H1 (cell line): Measurements from ENCODE around the gene HSF2. TPM values are rescaled to one million over a fixed set of nuclear protein-coding genes. Genes with fewer than 3 reads are reported as not detected.

Source experiments
- CTCF ChIA-PET: fragments of 300-600 bp; sonication (Branson Sonifier 250); formaldehyde crosslinking; loops from one replicate; lab custom pipeline; 2021; ENCODE audit not compliant: partially characterized antibody; lab: Charles Lee
- POLR2A ChIA-PET: fragments of 300-600 bp; sonication (Branson Sonifier 250); formaldehyde crosslinking; loops from one replicate; lab custom pipeline; 2021; ENCODE audit warnings: inconsistent platforms; ENCODE audit not compliant: partially characterized antibody; lab: Charles Lee
- DNase-seq, 2 experiments: peaks; one replicate each; pipeline versions ENCODE4 v3.0.0 to v3.0.0-alpha.2; 2010 to 2022; ENCODE audit warnings: low spot score in 2 of 2, low read depth in 1 of 2, mixed read lengths in 1 of 2
- FAIRE-seq: peaks from 2 replicates; lab custom pipeline; 2011; peaks lifted over from hg19 to GRCh38; lab: Jason Lieb, UNC
- H2AFZ ChIP-seq: 2 replicates; pipeline ENCODE4 v1.8.1; 2012; ENCODE audit warnings: low read length, inconsistent platforms
- H2AK5ac ChIP-seq: 2 replicates; pipeline ENCODE4 v1.6.1; 2013; ENCODE audit warnings: low read depth, low read length
- H2BK120ac ChIP-seq: replicated peaks from 2 replicates; pipeline ENCODE3; 2013; ENCODE audit warnings: low read depth, low read length, inconsistent platforms
- H2BK12ac ChIP-seq: 2 replicates; pipeline ENCODE4 v1.6.1; 2013; ENCODE audit warnings: low read depth, low read length
- H2BK15ac ChIP-seq: 2 replicates; pipeline ENCODE4 v1.6.1; 2013; ENCODE audit warnings: low read length
- H2BK20ac ChIP-seq: 2 replicates; pipeline ENCODE4 v1.6.1; 2013; ENCODE audit warnings: low read length
- H2BK5ac ChIP-seq: 2 replicates; pipeline ENCODE4 v1.6.1; 2013; ENCODE audit warnings: low read depth, low read length
- H3K14ac ChIP-seq: 2 replicates; pipeline ENCODE4 v1.6.1; 2013; ENCODE audit warnings: inconsistent platforms; ENCODE audit not compliant: insufficient read length
- H3K18ac ChIP-seq: 2 replicates; pipeline ENCODE4 v1.6.1; 2013; ENCODE audit warnings: low read length; ENCODE audit errors: extremely low read depth
- H3K23ac ChIP-seq: 2 replicates; pipeline ENCODE4 v1.6.1; 2013; ENCODE audit warnings: inconsistent platforms; ENCODE audit not compliant: insufficient read length
- H3K23me2 ChIP-seq: 2 replicates; pipeline ENCODE4 v1.6.1; 2013; ENCODE audit warnings: low read depth, low read length
- H3K27ac ChIP-seq: 2 replicates; pipeline ENCODE4 v1.6.1; 2011; ENCODE audit warnings: low read depth, low read length, inconsistent platforms
- H3K27me3 ChIP-seq, 4 experiments: replicated peaks in 1 of 4; 1 replicate in 1 of 4; 2 replicates in 3 of 4; pipeline versions ENCODE4 v1.6.1 to v1.8.1; 2011 to 2013; ENCODE audit warnings: low read length in 3 of 4, mild to moderate bottlenecking in 3 of 4, inconsistent platforms in 2 of 4, mixed read lengths in 2 of 4, moderate library complexity in 1 of 4; ENCODE audit not compliant: control insufficient read depth in 3 of 4, insufficient read depth in 3 of 4; ENCODE audit errors: extremely low read depth in 1 of 4
- H3K36me3 ChIP-seq, 4 experiments: 2 replicates each; pipeline versions ENCODE4 v1.6.1 to v1.8.1; 2011 to 2013; ENCODE audit warnings: mild to moderate bottlenecking in 4 of 4, low read length in 3 of 4, moderate library complexity in 2 of 4, control low read depth in 1 of 4, inconsistent platforms in 1 of 4; ENCODE audit not compliant: insufficient read depth in 4 of 4, control insufficient read depth in 2 of 4
- H3K4ac ChIP-seq: replicated peaks from 2 replicates; pipeline ENCODE3; 2013; ENCODE audit warnings: low read length, low read depth, mixed read lengths, inconsistent platforms; ENCODE audit not compliant: insufficient read length
- H3K4me1 ChIP-seq, 4 experiments: replicated peaks in 1 of 4; 1 replicate in 1 of 4; 2 replicates in 3 of 4; pipeline versions ENCODE4 v1.6.1 to v1.8.1; 2011 to 2013; ENCODE audit warnings: low read length in 3 of 4, inconsistent platforms in 2 of 4, mixed read lengths in 1 of 4; ENCODE audit not compliant: insufficient read depth in 4 of 4, control insufficient read depth in 3 of 4
- H3K4me2 ChIP-seq, 2 experiments: 2 replicates each; pipeline versions ENCODE4 v1.6.1 to v1.8.1; 2011 to 2013; ENCODE audit warnings: low read depth in 2 of 2, low read length in 2 of 2, control low read depth in 1 of 2, inconsistent platforms in 1 of 2, mild to moderate bottlenecking in 1 of 2; ENCODE audit not compliant: insufficient read depth in 1 of 2
- H3K4me3 ChIP-seq, 4 experiments: fragments of 200-600, 300-600 bp in 1 of 4; sonication (generic), shearing (Covaris generic), sonication (Bioruptor Twin) in 1 of 4; 2 replicates each; pipeline versions ENCODE4 v1.5.1 to v1.8.1; 2011 to 2016; ENCODE audit warnings: low read length in 4 of 4, low read depth in 3 of 4, control low read depth in 2 of 4, inconsistent platforms in 2 of 4, mild to moderate bottlenecking in 2 of 4, mixed read lengths in 1 of 4, moderate library complexity in 1 of 4; ENCODE audit not compliant: insufficient read depth in 2 of 4; ENCODE audit errors: extremely low read depth in 1 of 4
- H3K56ac ChIP-seq: replicated peaks from 2 replicates; pipeline ENCODE3; 2013; ENCODE audit warnings: low read depth, mild to moderate bottlenecking, mixed read lengths, low read length, inconsistent platforms; ENCODE audit not compliant: insufficient read length
- H3K79me1 ChIP-seq: 2 replicates; pipeline ENCODE4 v1.6.1; 2013; ENCODE audit warnings: low read depth, low read length, control low read depth
- H3K79me2 ChIP-seq, 2 experiments: 2 replicates each; pipeline versions ENCODE4 v1.6.1 to v1.8.1; 2012 to 2013; ENCODE audit warnings: low read length in 2 of 2, mild to moderate bottlenecking in 2 of 2, inconsistent platforms in 1 of 2; ENCODE audit not compliant: insufficient read depth in 2 of 2, control insufficient read depth in 1 of 2
- H3K9ac ChIP-seq, 4 experiments: replicated peaks in 1 of 4; 1 replicate in 1 of 4; 2 replicates in 3 of 4; pipeline versions ENCODE4 v1.6.1 to v1.8.1; 2011 to 2013; ENCODE audit warnings: low read depth in 3 of 4, low read length in 3 of 4, control low read depth in 2 of 4, mild to moderate bottlenecking in 2 of 4, moderate library complexity in 2 of 4, inconsistent platforms in 1 of 4; ENCODE audit errors: extremely low read depth in 1 of 4
- H3K9me3 ChIP-seq, 2 experiments: 2 replicates each; pipeline versions ENCODE4 v1.6.1 to v1.8.1; 2012 to 2013; ENCODE audit warnings: mild to moderate bottlenecking in 2 of 2, moderate library complexity in 2 of 2, control low read depth in 1 of 2, inconsistent platforms in 1 of 2, low read depth in 1 of 2, low read length in 1 of 2, mixed read lengths in 1 of 2; ENCODE audit not compliant: insufficient read depth in 2 of 2
- H4K20me1 ChIP-seq, 2 experiments: replicated peaks in 1 of 2; 2 replicates each; pipeline versions ENCODE3 to v1.8.1; 2011 to 2013; ENCODE audit warnings: inconsistent platforms in 2 of 2, low read length in 2 of 2, mild to moderate bottlenecking in 1 of 2; ENCODE audit not compliant: insufficient read depth in 2 of 2, control insufficient read depth in 1 of 2
- H4K5ac ChIP-seq: 2 replicates; pipeline ENCODE4 v1.6.1; 2013; ENCODE audit warnings: low read length, low read depth, mixed read lengths, inconsistent platforms; ENCODE audit not compliant: insufficient read length
- H4K8ac ChIP-seq: 2 replicates; pipeline ENCODE4 v1.8.0; 2013; ENCODE audit warnings: mild to moderate bottlenecking, moderate library complexity, low read length, inconsistent platforms; ENCODE audit not compliant: insufficient read depth; ENCODE audit errors: extremely low read depth
- H4K91ac ChIP-seq: replicated peaks from 2 replicates; pipeline ENCODE3; 2013; ENCODE audit warnings: low read length, mixed read lengths, inconsistent platforms; ENCODE audit not compliant: insufficient read length
- CEBPB ChIP-seq: IDR thresholded peaks from 2 replicates; pipeline ENCODE4 v1.6.1; 2012; ENCODE audit warnings: low read depth, low read length
- EZH2 ChIP-seq: fragments of 200-600 bp; sonication (generic); IDR thresholded peaks from 2 replicates; pipeline ENCODE4 v1.7.1; 2012; ENCODE audit warnings: low read depth, mild to moderate bottlenecking, moderate library complexity, low read length, inconsistent platforms; ENCODE audit not compliant: severe bottlenecking
- GABPA ChIP-seq: IDR thresholded peaks from 2 replicates; pipeline ENCODE4 v1.6.1; 2011; ENCODE audit warnings: mild to moderate bottlenecking, low read length, moderate library complexity, borderline replicate concordance; ENCODE audit not compliant: insufficient read depth
- NRF1 ChIP-seq: IDR thresholded peaks from 2 replicates; pipeline ENCODE4 v1.6.1; 2011; ENCODE audit warnings: mild to moderate bottlenecking, low read depth, low read length, improper control_type of control experiment
- POLR2A ChIP-seq, 2 experiments: IDR thresholded peaks; 1 replicate in 1 of 2; 2 replicates in 1 of 2; pipeline ENCODE4 v1.6.1; 2011; ENCODE audit warnings: low read depth in 2 of 2, low read length in 2 of 2, mild to moderate bottlenecking in 2 of 2; ENCODE audit errors: control extremely low read depth in 1 of 2
- SIX5 ChIP-seq: IDR thresholded peaks from 2 replicates; pipeline ENCODE4 v1.6.1; 2011; ENCODE audit warnings: mild to moderate bottlenecking, low read depth, low read length
- YY1 ChIP-seq: IDR thresholded peaks from 2 replicates; pipeline ENCODE4 v1.6.1; 2011; ENCODE audit warnings: low read depth, mild to moderate bottlenecking, low read length
- WGBS, 2 experiments: shearing (Covaris generic) in 1 of 2; methylation state at CpG; one replicate each; pipeline versions ENCODE4 v1.1.6 to v1.1.7; 2013 to 2015; ENCODE audit warnings: low lambda C conversion rate in 2 of 2, mixed read lengths in 2 of 2, inconsistent platforms in 1 of 2, low coverage in 1 of 2, missing lambda C conversion rate in 1 of 2; ENCODE audit not compliant: insufficient replicate concordance in 2 of 2, insufficient coverage in 1 of 2, insufficient read length in 1 of 2; ENCODE audit errors: extremely low coverage in 1 of 2, missing lambda C conversion rate in 1 of 2; 5-methylcytosine and 5-hydroxymethylcytosine counted together
- polyA plus RNA-seq, 7 experiments: library from polyadenylated mRNA; depleted of rRNA in 3 of 7; stranded (reverse) in 5 of 7; unstranded in 2 of 7; fragments of >200 nt in 5 of 7; fragments of 200-250 nt in 2 of 7; gene quantifications; 1 replicate in 5 of 7; 2 replicates in 1 of 7; 4 replicates in 1 of 7; pipeline versions ENCODE4 v1.2.1 to v1.2.3, GENCODE V29; 2011 to 2013; ENCODE audit warnings: missing spikeins in 2 of 7, mixed read lengths in 2 of 7
- total RNA-seq: library from RNA; stranded (reverse); fragmentation: NEBNext Ultra II Directional; extraction: Animal tissue kit (Norgen Biotek cat#: 25700); gene quantifications from 2 replicates; pipeline ENCODE4 v1.2.1, GENCODE V29; 2021

HSF2 gene
- total and polyA plus RNA-seq, 2 of the 8 experiments (the other 6 are each of a cell fraction or from before 2014, with no cell fraction given) = 16.3 to 18.3 TPM

- Histone ChIP-seq H4K8ac (no peak overlapping the region), H4K20me1 (no peaks in the 10 kb centered on the region), H2BK120ac (no peak overlapping the region), H2AFZ (no peak overlapping the region), H3K27me3 (no peaks in the 10 kb centered on the region; a peak in 1 of 7 replicates), H2BK15ac (no peak overlapping the region), H3K79me1 (no peaks in the 10 kb centered on the region), H3K18ac (no peak overlapping the region), H3K4me1 (no peaks in the 10 kb centered on the region), H2BK12ac (no peak overlapping the region), H3K14ac (no peak overlapping the region), H3K23ac (no peak overlapping the region), H3K36me3 (no peaks in the 10 kb centered on the region), H3K79me2 (no peaks in the 10 kb centered on the region), H3K23me2 (no peaks in the 10 kb centered on the region), H4K5ac (no peak overlapping the region), H3K27ac (no peak overlapping the region), H3K4me3 (no peak overlapping the region), H3K56ac (no peak overlapping the region), H4K91ac (no peak overlapping the region), H3K4ac (no peak overlapping the region), H3K9me3 (no peaks in the 10 kb centered on the region), H2BK20ac (no peak overlapping the region), H3K9ac (no peak overlapping the region), H2BK5ac (no peak overlapping the region), H3K4me2 (no peak overlapping the region), H2AK5ac (no peak overlapping the region)
- no peak for TF ChIP-seq CEBPB
- no peak for TF ChIP-seq EZH2
- TF ChIP-seq YY1 = no peak
- no peak for TF ChIP-seq POLR2A (IDR thresholded peaks at IDR 0.05; ENCODE audit: control extremely low read depth in 1 of 2, low read depth in 2 of 2, low read length in 2 of 2)
- no peak for TF ChIP-seq SIX5
- TF ChIP-seq NRF1 = no peak
- TF ChIP-seq GABPA = no peak
- ChIA-PET POLR2A (no interaction called here), CTCF (no interaction called here)
- 86% methylated on average over 8 of the region's 8 CpGs; no CpG with 5 or more reads in 1 of the 2 experiments for WGBS, 2 experiments
- no peak for FAIRE-seq
- DNase-seq = no peak
Measured at GRCh38 chr6:122365775-122366403, 33.6 kb upstream of the HSF2 start.
